WERI-Rb-1 (cell line): Measurements from ENCODE around the gene AFF3.

Source experiments
- DNase-seq: peaks from one replicate; pipeline ENCODE4 v3.0.0-alpha.2; 2020
- H3K27ac ChIP-seq: fragments of 250-450 bp; sonication (Bioruptor Pico); 2 replicates; pipeline ENCODE4 v1.5.1; 2020; ENCODE audit warnings: mild to moderate bottlenecking, moderate library complexity
- H3K27me3 ChIP-seq: fragments of 250-450 bp; sonication (Bioruptor Pico); 2 replicates; pipeline ENCODE4 v1.5.1; 2021; ENCODE audit warnings: mild to moderate bottlenecking, low read depth, moderate library complexity; ENCODE audit not compliant: insufficient read depth, severe bottlenecking
- H3K36me3 ChIP-seq: fragments of 250-450 bp; sonication (Bioruptor Pico); 2 replicates; pipeline ENCODE4 v1.5.1; 2020; ENCODE audit warnings: mild to moderate bottlenecking, moderate library complexity
- H3K4me3 ChIP-seq: 2 replicates; pipeline ENCODE4 v1.5.1; 2011; ENCODE audit warnings: low read depth, mild to moderate bottlenecking, control low read depth, low read length
- H3K9me3 ChIP-seq: fragments of 250-450 bp; sonication (Bioruptor Pico); 2 replicates; pipeline ENCODE4 v1.5.1; 2021; ENCODE audit warnings: mild to moderate bottlenecking, moderate library complexity; ENCODE audit not compliant: severe bottlenecking
- CTCF ChIP-seq: IDR thresholded peaks from 2 replicates; pipeline ENCODE4 v1.5.1; 2011; ENCODE audit warnings: low read depth, mild to moderate bottlenecking, control low read depth, inconsistent platforms, low read length

Gene AFF3

GRCh38 chr2:100019499-100019898 is 122.9 kb downstream of the AFF3 start:
- Histone ChIP-seq H3K9me3 (no peaks in the 10 kb centered on the region), H3K27ac (no peak overlapping the region), H3K36me3 (no peaks in the 10 kb centered on the region), H3K4me3 (no peak overlapping the region), H3K27me3 (no peaks in the 10 kb centered on the region)
- DNase-seq, result no peak
- no peak for TF ChIP-seq CTCF

- Histone ChIP-seq H3K27ac (no peak overlapping the region), H3K4me3 (no peak overlapping the region), H3K9me3 (no peaks in the 10 kb centered on the region), H3K27me3 (no peaks in the 10 kb centered on the region), H3K36me3 (no peaks in the 10 kb centered on the region)
- DNase-seq, result no peak
- TF ChIP-seq CTCF, result no peak
Observed at GRCh38 chr2:100018341-100019193, 123.8 kb downstream of the AFF3 start.

GRCh38 chr2:100017633-100018032 is 124.8 kb downstream of the AFF3 start:
- no peaks in the 10 kb centered on the region for H3K36me3 ChIP-seq
- no peak overlapping the region for H3K27ac ChIP-seq
- no peak for TF ChIP-seq CTCF
- DNase-seq, result no peak
- no peaks in the 10 kb centered on the region for H3K9me3 ChIP-seq
- H3K4me3 ChIP-seq, result no peak overlapping the region
- no peaks in the 10 kb centered on the region for H3K27me3 ChIP-seq

- no peak for DNase-seq
- H3K27me3 ChIP-seq, result no peaks in the 10 kb centered on the region
- H3K4me3 ChIP-seq, result no peak overlapping the region
- H3K27ac ChIP-seq, result no peak overlapping the region
- H3K36me3 ChIP-seq, result no peaks in the 10 kb centered on the region
- H3K9me3 ChIP-seq, result no peaks in the 10 kb centered on the region
- no peak for TF ChIP-seq CTCF
Observed at GRCh38 chr2:100016756-100017155, 125.6 kb downstream of the AFF3 start.

GRCh38 chr2:100015849-100016248 is 126.5 kb downstream of the AFF3 start:
- DNase-seq, result no peak
- Histone ChIP-seq H3K36me3 (no peaks in the 10 kb centered on the region), H3K4me3 (no peak overlapping the region), H3K27me3 (no peaks in the 10 kb centered on the region), H3K9me3 (no peaks in the 10 kb centered on the region), H3K27ac (no peak overlapping the region)
- no peak for TF ChIP-seq CTCF
